Astrocyte (in vitro differentiated cells and primary cell): ENCODE results near the gene CORO7.

Source experiments
- CTCF ChIP-seq: IDR thresholded peaks from 2 replicates; pipeline ENCODE4 v1.5.1; 2011; ENCODE audit warnings: low read depth, mild to moderate bottlenecking, inconsistent platforms, low read length, moderate library complexity; ENCODE audit not compliant: insufficient read depth
- EZH2 ChIP-seq: IDR thresholded peaks from 2 replicates; pipeline ENCODE4 v1.6.1; 2012; ENCODE audit warnings: mild to moderate bottlenecking, low read length, inconsistent platforms; ENCODE audit not compliant: insufficient read depth

GRCh38 chr16:4450931-4451519, 34.6 kb upstream of the CORO7 start:
- no peak for TF ChIP-seq CTCF
- no peak for TF ChIP-seq EZH2
